AG04449 (cell line): ENCODE measurements around the gene WFDC13.

ENCODE experiments used
- CTCF ChIA-PET: fragments of 350-600 bp; formaldehyde crosslinking; extraction: SDS; loops from one replicate; lab custom pipeline; 2021; ENCODE audit warnings: antibody characterized with exemption; lab: Yijun Ruan, JAX
- POLR2A ChIA-PET: fragments of 400-600, 350-600 bp; formaldehyde crosslinking; extraction: SDS; loops from one replicate; lab custom pipeline; 2020; ENCODE audit warnings: antibody characterized with exemption, inconsistent platforms; lab: Yijun Ruan, JAX
- DNase-seq: peaks from one replicate; pipeline ENCODE4 v3.0.0-alpha.2; 2010; ENCODE audit warnings: low read depth, low spot score
- H3K4me3 ChIP-seq: 2 replicates; pipeline ENCODE4 v1.5.1; 2011; ENCODE audit warnings: low read depth, mild to moderate bottlenecking, control low read depth, low read length
- TF ChIP-seq, protein P1 (sequence below): IDR thresholded peaks from one replicate; pipeline ENCODE4 v1.5.1; 2011; ENCODE audit warnings: mild to moderate bottlenecking, moderate library complexity, low read length, control low read depth, inconsistent platforms; ENCODE audit not compliant: insufficient read depth; ENCODE audit errors: missing control alignments

The WFDC13 gene

GRCh38 chr20:45732199-45732598 lies 30.4 kb downstream of the WFDC13 start:
- ChIA-PET POLR2A (no interaction called here), CTCF (no interaction called here)
- DNase-seq = no peak
- TF ChIP-seq, protein P1, sequence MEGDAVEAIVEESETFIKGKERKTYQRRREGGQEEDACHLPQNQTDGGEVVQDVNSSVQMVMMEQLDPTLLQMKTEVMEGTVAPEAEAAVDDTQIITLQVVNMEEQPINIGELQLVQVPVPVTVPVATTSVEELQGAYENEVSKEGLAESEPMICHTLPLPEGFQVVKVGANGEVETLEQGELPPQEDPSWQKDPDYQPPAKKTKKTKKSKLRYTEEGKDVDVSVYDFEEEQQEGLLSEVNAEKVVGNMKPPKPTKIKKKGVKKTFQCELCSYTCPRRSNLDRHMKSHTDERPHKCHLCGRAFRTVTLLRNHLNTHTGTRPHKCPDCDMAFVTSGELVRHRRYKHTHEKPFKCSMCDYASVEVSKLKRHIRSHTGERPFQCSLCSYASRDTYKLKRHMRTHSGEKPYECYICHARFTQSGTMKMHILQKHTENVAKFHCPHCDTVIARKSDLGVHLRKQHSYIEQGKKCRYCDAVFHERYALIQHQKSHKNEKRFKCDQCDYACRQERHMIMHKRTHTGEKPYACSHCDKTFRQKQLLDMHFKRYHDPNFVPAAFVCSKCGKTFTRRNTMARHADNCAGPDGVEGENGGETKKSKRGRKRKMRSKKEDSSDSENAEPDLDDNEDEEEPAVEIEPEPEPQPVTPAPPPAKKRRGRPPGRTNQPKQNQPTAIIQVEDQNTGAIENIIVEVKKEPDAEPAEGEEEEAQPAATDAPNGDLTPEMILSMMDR = no peak
- no peak overlapping the region for H3K4me3 ChIP-seq

DNA sequence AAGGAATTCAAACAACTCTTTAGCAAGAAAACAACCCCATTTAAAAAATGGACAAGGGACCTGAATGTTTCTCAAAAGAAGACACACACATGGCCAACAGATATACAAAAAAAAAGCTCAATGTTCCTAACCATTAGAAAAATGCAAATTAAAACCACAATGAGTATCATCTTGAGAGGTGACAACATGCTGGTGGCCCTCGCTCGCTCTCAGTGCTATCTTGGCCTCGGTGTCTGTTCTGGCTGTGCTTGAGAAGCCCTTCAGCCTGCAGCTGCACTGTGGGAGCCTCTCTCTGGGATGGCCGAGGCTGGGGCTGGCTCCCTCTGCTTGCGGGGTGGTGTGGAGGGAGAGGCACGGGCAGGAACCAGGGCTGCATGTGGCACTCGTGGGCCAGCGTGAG lies 33.7 kb downstream of the WFDC13 start:
- CTCF ChIA-PET = interaction anchor here (0.6 to 1.4 kb wide), 2 partner anchors 16 to 35 kb away, joined by 3 to 4 read pairs; no protein-coding TSS in a partner anchor
- no peak overlapping the region for H3K4me3 ChIP-seq
- no peak for DNase-seq
- POLR2A ChIA-PET = no interaction called here
- TF ChIP-seq, protein P1 = no peak

DNA sequence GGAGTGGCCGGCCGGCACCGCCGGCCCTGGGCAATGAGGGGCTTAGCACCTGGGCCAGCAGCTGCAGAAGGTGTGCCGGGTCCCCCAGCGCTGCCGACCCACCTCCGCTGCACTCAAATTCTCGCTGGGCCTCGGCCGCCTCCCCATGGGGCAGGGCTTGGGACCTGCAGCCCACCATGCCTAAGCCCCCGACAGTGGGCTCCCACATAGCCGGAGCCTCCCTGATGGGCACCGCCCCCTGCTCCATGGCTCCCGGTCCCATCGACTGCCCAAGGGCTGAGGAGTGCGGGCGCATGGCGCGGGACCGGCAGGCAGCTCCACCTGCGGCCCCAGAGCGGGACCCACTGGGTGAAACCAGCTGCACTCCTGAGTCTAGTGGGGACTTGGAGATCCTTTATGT lies 34.1 kb downstream of the WFDC13 start:
- no peak for DNase-seq
- ChIA-PET CTCF (interaction anchor here (1.4 kb wide), 1 partner anchor 35 kb away, joined by 4 read pairs; no protein-coding TSS in a partner anchor), POLR2A (no interaction called here)
- TF ChIP-seq, protein P1 = no peak
- H3K4me3 ChIP-seq = no peak overlapping the region

DNA sequence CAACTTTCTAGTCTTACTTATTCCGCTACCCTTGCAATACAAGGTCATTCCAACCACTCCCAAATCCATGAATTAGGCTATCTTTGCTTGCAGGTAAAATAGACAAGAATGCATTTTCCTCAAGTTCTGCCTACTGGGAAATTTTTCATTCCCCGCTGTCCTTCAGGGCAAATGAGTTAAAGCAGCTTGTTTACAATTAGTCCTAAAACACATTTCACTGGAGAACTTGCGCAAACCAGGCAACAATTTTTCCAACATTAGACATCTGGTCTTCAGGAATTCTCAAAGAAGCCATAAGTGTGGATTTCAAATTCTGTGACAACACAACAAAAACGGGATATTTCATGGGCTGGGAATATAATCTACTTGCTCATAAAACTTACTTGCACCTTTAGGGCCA lies 40.8 kb downstream of the WFDC13 start:
- no peak for DNase-seq
- ChIA-PET CTCF (no interaction called here), POLR2A (no interaction called here)
- TF ChIP-seq, protein P1 = no peak
- no peak overlapping the region for H3K4me3 ChIP-seq

- H3K4me3 ChIP-seq = no peak overlapping the region
- no peak for DNase-seq
- POLR2A ChIA-PET = no interaction called here
- TF ChIP-seq, protein P1 = no peak
- CTCF ChIA-PET = no interaction called here
Measured at GRCh38 chr20:45745015-45745414, 43.2 kb downstream of the WFDC13 start.

DNA sequence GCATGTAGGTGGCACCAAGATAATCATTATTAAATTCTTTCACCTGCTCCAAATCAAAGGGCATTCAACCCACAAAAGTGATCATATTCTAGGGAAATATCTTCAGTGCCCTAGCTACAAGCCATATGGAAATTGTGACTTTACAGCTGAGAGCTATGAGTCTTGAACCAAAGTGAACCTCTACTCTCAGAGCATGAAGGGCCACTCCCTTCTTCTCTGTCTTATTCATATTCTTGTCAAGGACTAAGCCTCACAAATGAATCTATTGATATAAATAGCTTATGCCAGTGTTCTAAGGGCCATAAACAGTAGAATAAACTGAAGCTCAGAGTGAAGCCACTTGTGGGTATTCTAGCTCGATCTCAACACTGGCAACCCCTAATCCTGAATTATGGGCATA lies 49.9 kb downstream of the WFDC13 start:
- ChIA-PET POLR2A (interaction anchor here (0.6 kb wide), 1 partner anchor 319 kb away, joined by 3 read pairs; no protein-coding TSS in a partner anchor), CTCF (interaction anchor here (0.5 to 2.3 kb wide), 3 partner anchors 19 to 24 kb away, joined by 3 to 16 read pairs (median 3); no protein-coding TSS in a partner anchor)
- TF ChIP-seq, protein P1 = no peak
- DNase-seq = no peak
- no peak overlapping the region for H3K4me3 ChIP-seq
